ENCODE results near the gene PDE4B.

- TF ChIP-seq CTCF (IDR thresholded peaks at IDR 0.05): no peak
- TF ChIP-seq POLR2AphosphoS5 (IDR thresholded peaks at IDR 0.05): no peak
- no peak for TF ChIP-seq POLR2A (IDR thresholded peaks at IDR 0.05)
- TF ChIP-seq EP300 (IDR thresholded peaks at IDR 0.05): no peak
These were observed 450.9 kb downstream of the PDE4B start for GRCh38 chr1:66243548-66244130.

All from sigmoid colon (tissue), 4 donors.